Vagina (tissue), 2 donors: Measurements from ENCODE around the gene YPEL4. TPM values are rescaled to one million over a fixed set of nuclear protein-coding genes. Genes with fewer than 3 reads are reported as not detected.

Source experiments
- DNase-seq, 2 donors: peaks; one replicate each; pipeline ENCODE4 v3.0.0-alpha.2; 2017; ENCODE audit errors: extremely low spot score in 2 of 2
- H3K27ac ChIP-seq: fragments of 200-600 bp; sonication (generic); one replicate; pipeline ENCODE4 v1.5.1; 2019
- H3K27me3 ChIP-seq: fragments of 200-600 bp; sonication (generic); one replicate; pipeline ENCODE4 v1.5.1; 2019
- H3K36me3 ChIP-seq, 2 donors: fragments of 200-600 bp; sonication (generic); one replicate each; pipeline ENCODE4 v1.5.1; 2017 to 2019
- H3K4me1 ChIP-seq: fragments of 200-600 bp; sonication (generic); one replicate; pipeline ENCODE4 v1.5.1; 2019
- H3K4me3 ChIP-seq, 2 donors: fragments of 200-600 bp; sonication (generic); 1 replicate in 1 of 2; 2 replicates in 1 of 2; pipeline ENCODE4 v1.5.1; 2016 to 2019
- H3K9me3 ChIP-seq: fragments of 200-600 bp; sonication (generic); one replicate; pipeline ENCODE4 v1.5.1; 2019
- CTCF ChIP-seq, 3 experiments: fragments of 450-650 bp in 2 of 3; fragments of 200-600 bp in 1 of 3; sonication (generic) in 1 of 3; IDR thresholded peaks; one replicate each; pipeline ENCODE4 v1.5.1; 2017 to 2019; ENCODE audit warnings: antibody characterized with exemption in 3 of 3, mild to moderate bottlenecking in 2 of 3, moderate library complexity in 2 of 3
- POLR2A ChIP-seq, 2 donors: fragments of 450-650 bp; IDR thresholded peaks; one replicate each; pipeline ENCODE4 v1.6.1; 2017; ENCODE audit warnings: antibody characterized with exemption in 2 of 2, mild to moderate bottlenecking in 2 of 2, moderate library complexity in 2 of 2
- POLR2AphosphoS5 ChIP-seq, 2 donors: sonication (generic); formaldehyde crosslinking; IDR thresholded peaks; one replicate each; pipeline ENCODE4 v1.9.0; 2017; ENCODE audit warnings: antibody characterized with exemption in 2 of 2, mild to moderate bottlenecking in 2 of 2, low read depth in 1 of 2; ENCODE audit not compliant: insufficient read depth in 1 of 2
- intact Hi-C: fragments of 100-400 bp; cut with DNase I; formaldehyde crosslinking; loops from one replicate; pipeline ENCODE4 v1.15.1; 2023
- total RNA-seq: library from RNA; depleted of rRNA; stranded (reverse); fragments of >200 nt; gene quantifications from one replicate; pipeline ENCODE4 v1.2.3, GENCODE V29; 2016

Gene YPEL4
- total RNA-seq, 1 donor from 2014 or later, result 2.7 TPM

- TF ChIP-seq POLR2A (IDR thresholded peaks at IDR 0.05) (no peak), POLR2AphosphoS5 (IDR thresholded peaks at IDR 0.05; ENCODE audit: insufficient read depth in 1 of 2, low read depth in 1 of 2) (no peak), CTCF (IDR thresholded peaks at IDR 0.05) (no peak)
- no peaks in the 10 kb centered on the region for H3K27me3 ChIP-seq
- intact Hi-C loops, result no loop called here
- no peaks in the 10 kb centered on the region for H3K36me3 ChIP-seq
- no peak overlapping the region for H3K4me3 ChIP-seq
- DNase-seq, result no peak
- no peak overlapping the region for H3K27ac ChIP-seq
- no peaks in the 10 kb centered on the region for H3K4me1 ChIP-seq
- no peaks in the 10 kb centered on the region for H3K9me3 ChIP-seq
These were observed 24.8 kb downstream of the YPEL4 start for GRCh38 chr11:57624864-57625263.

GRCh38 chr11:57622263-57622662 is 27.4 kb downstream of the YPEL4 start:
- Histone ChIP-seq H3K27me3 (no peaks in the 10 kb centered on the region), H3K4me3 (no peak overlapping the region), H3K27ac (no peak overlapping the region), H3K9me3 (no peaks in the 10 kb centered on the region), H3K36me3 (no peaks in the 10 kb centered on the region), H3K4me1 (no peaks in the 10 kb centered on the region)
- TF ChIP-seq POLR2A (IDR thresholded peaks at IDR 0.05), result no peak
- TF ChIP-seq CTCF (IDR thresholded peaks at IDR 0.05), result no peak
- no peak for TF ChIP-seq POLR2AphosphoS5 (IDR thresholded peaks at IDR 0.05; ENCODE audit: insufficient read depth in 1 of 2, low read depth in 1 of 2)
- DNase-seq, result no peak
- intact Hi-C loops, result no loop called here

GRCh38 chr11:57620467-57620866 is 29.2 kb downstream of the YPEL4 start:
- intact Hi-C loops, result no loop called here
- TF ChIP-seq POLR2A (IDR thresholded peaks at IDR 0.05) (no peak), CTCF (IDR thresholded peaks at IDR 0.05) (no peak), POLR2AphosphoS5 (IDR thresholded peaks at IDR 0.05; ENCODE audit: insufficient read depth in 1 of 2, low read depth in 1 of 2) (no peak)
- Histone ChIP-seq H3K36me3 (no peaks in the 10 kb centered on the region), H3K9me3 (no peaks in the 10 kb centered on the region), H3K4me3 (no peak overlapping the region), H3K27me3 (no peaks in the 10 kb centered on the region), H3K4me1 (no peaks in the 10 kb centered on the region), H3K27ac (no peak overlapping the region)
- no peak for DNase-seq

GRCh38 chr11:57619331-57619730 is 30.4 kb downstream of the YPEL4 start:
- Histone ChIP-seq H3K27ac (no peak overlapping the region), H3K36me3 (peaks cover 0 to 9% of the 10 kb centered on the region in 2 donors), H3K27me3 (no peaks in the 10 kb centered on the region), H3K4me3 (no peak overlapping the region), H3K4me1 (no peaks in the 10 kb centered on the region), H3K9me3 (no peaks in the 10 kb centered on the region)
- no peak for DNase-seq
- intact Hi-C loops, result no loop called here
- no peak for TF ChIP-seq POLR2AphosphoS5 (IDR thresholded peaks at IDR 0.05; ENCODE audit: insufficient read depth in 1 of 2, low read depth in 1 of 2)
- TF ChIP-seq CTCF (IDR thresholded peaks at IDR 0.05), result no peak
- TF ChIP-seq POLR2A (IDR thresholded peaks at IDR 0.05), result no peak

GRCh38 chr11:57618438-57618837 is 31.3 kb downstream of the YPEL4 start:
- TF ChIP-seq POLR2A (IDR thresholded peaks at IDR 0.05) (no peak), POLR2AphosphoS5 (IDR thresholded peaks at IDR 0.05; ENCODE audit: insufficient read depth in 1 of 2, low read depth in 1 of 2) (no peak), CTCF (IDR thresholded peaks at IDR 0.05) (no peak)
- Histone ChIP-seq H3K4me3 (no peak overlapping the region), H3K27ac (no peak overlapping the region), H3K36me3 (peaks cover 0 to 18% of the 10 kb centered on the region in 2 donors), H3K9me3 (no peaks in the 10 kb centered on the region), H3K4me1 (no peaks in the 10 kb centered on the region), H3K27me3 (no peaks in the 10 kb centered on the region)
- no peak for DNase-seq
- intact Hi-C loops, result no loop called here
